ENCODE measurements around the gene SCD5.

DNA sequence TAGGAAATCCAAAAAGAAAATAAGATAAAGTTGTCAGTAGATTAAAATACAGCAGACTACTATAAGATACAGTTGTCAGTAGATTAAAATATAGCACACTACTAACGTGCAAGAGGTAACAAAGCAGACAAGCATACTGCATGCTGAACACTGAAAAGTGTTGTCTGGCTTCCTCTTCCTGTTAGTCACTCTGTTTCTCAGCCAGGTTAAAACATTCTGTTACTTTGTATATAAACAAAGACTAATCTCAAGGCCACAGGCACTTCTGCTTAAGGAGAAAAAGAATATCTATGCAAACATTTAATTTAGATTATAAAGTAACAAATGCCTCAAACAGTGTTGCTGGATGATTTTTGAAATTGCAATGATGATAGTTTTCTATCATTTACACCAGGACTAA, 41.0 kb upstream of the SCD5 start:
- TF ChIP-seq, protein P1, sequence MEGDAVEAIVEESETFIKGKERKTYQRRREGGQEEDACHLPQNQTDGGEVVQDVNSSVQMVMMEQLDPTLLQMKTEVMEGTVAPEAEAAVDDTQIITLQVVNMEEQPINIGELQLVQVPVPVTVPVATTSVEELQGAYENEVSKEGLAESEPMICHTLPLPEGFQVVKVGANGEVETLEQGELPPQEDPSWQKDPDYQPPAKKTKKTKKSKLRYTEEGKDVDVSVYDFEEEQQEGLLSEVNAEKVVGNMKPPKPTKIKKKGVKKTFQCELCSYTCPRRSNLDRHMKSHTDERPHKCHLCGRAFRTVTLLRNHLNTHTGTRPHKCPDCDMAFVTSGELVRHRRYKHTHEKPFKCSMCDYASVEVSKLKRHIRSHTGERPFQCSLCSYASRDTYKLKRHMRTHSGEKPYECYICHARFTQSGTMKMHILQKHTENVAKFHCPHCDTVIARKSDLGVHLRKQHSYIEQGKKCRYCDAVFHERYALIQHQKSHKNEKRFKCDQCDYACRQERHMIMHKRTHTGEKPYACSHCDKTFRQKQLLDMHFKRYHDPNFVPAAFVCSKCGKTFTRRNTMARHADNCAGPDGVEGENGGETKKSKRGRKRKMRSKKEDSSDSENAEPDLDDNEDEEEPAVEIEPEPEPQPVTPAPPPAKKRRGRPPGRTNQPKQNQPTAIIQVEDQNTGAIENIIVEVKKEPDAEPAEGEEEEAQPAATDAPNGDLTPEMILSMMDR (IDR thresholded peaks at IDR 0.05) = no peak
- TF ChIP-seq EZH2 (IDR thresholded peaks at IDR 0.05) = no peak
